ENCODE data around the gene EFS.

The EFS gene

GRCh38 chr14:23359167-23359626 lies 5.8 kb downstream of the EFS start:
- H3K27me3 Mint-ChIP-seq, result peaks cover 19% of the 10 kb centered on the region

GRCh38 chr14:23358553-23359166 lies 6.3 kb downstream of the EFS start:
- Mint-ChIP-seq H3K9me3 (no peaks in the 10 kb centered on the region), H3K4me1 (no peaks in the 10 kb centered on the region), H3K27ac (no peak overlapping the region), H3K4me3 (no peak overlapping the region), H3K27me3 (peaks cover 19% of the 10 kb centered on the region)
- ATAC-seq (peak; percentile 34), DNase-seq (no peak)

More at GRCh38 chr14:23359167-23359626, 5.8 kb downstream of the EFS start:
- H3K27ac Mint-ChIP-seq, result no peak overlapping the region
- peak; percentile 36 for ATAC-seq
- H3K9me3 Mint-ChIP-seq, result no peaks in the 10 kb centered on the region
- DNase-seq, result no peak
- H3K4me3 Mint-ChIP-seq, result no peak overlapping the region
- H3K4me1 Mint-ChIP-seq, result no peaks in the 10 kb centered on the region

- DNase-seq, result no peak
- ATAC-seq, result no peak
- Mint-ChIP-seq H3K9me3 (no peaks in the 10 kb centered on the region), H3K4me1 (no peaks in the 10 kb centered on the region), H3K27ac (no peak overlapping the region), H3K27me3 (peaks cover 19% of the 10 kb centered on the region), H3K4me3 (no peak overlapping the region)
These were observed 6.9 kb downstream of the EFS start for GRCh38 chr14:23358042-23358441.

GRCh38 chr14:23357261-23357660 lies 7.7 kb downstream of the EFS start:
- Mint-ChIP-seq H3K27me3 (peaks cover 19% of the 10 kb centered on the region), H3K9me3 (no peaks in the 10 kb centered on the region), H3K27ac (peak overlapping the region in 1 of 2 donors; percentile 7), H3K4me3 (no peak overlapping the region), H3K4me1 (no peaks in the 10 kb centered on the region)
- DNase-seq (no peak), ATAC-seq (no peak)

GRCh38 chr14:23356662-23357061 lies 8.3 kb downstream of the EFS start:
- H3K27ac Mint-ChIP-seq, result no peak overlapping the region
- DNase-seq (no peak), ATAC-seq (no peak)
- no peaks in the 10 kb centered on the region for H3K4me1 Mint-ChIP-seq
- H3K4me3 Mint-ChIP-seq, result no peak overlapping the region
- peaks cover 19% of the 10 kb centered on the region for H3K27me3 Mint-ChIP-seq
- no peaks in the 10 kb centered on the region for H3K9me3 Mint-ChIP-seq

GRCh38 chr14:23355871-23356435 lies 9.0 kb downstream of the EFS start:
- Mint-ChIP-seq H3K4me3 (no peak overlapping the region), H3K27me3 (peaks cover 25% of the 10 kb centered on the region), H3K4me1 (no peaks in the 10 kb centered on the region), H3K27ac (no peak overlapping the region), H3K9me3 (no peaks in the 10 kb centered on the region)
- DNase-seq (no peak), ATAC-seq (no peak)

- H3K9me3 Mint-ChIP-seq, result no peaks in the 10 kb centered on the region
- H3K27ac Mint-ChIP-seq, result no peak overlapping the region
- no peak overlapping the region for H3K4me3 Mint-ChIP-seq
- no peak for ATAC-seq
- no peaks in the 10 kb centered on the region for H3K4me1 Mint-ChIP-seq
- DNase-seq, result no peak
- peaks cover 32% of the 10 kb centered on the region for H3K27me3 Mint-ChIP-seq
These were observed 10.0 kb downstream of the EFS start for GRCh38 chr14:23354990-23355389.

GRCh38 chr14:23353433-23353780 lies 11.6 kb downstream of the EFS start:
- Mint-ChIP-seq H3K27me3 (peaks cover 32% of the 10 kb centered on the region), H3K4me3 (peak overlapping the region in 1 of 2 donors; percentile 77), H3K9me3 (no peaks in the 10 kb centered on the region), H3K27ac (no peak overlapping the region), H3K4me1 (no peaks in the 10 kb centered on the region)
- no peak for ATAC-seq
- DNase-seq, result no peak

- peak; percentile 52 to 57 for DNase-seq
These were observed 12.2 kb downstream of the EFS start, which contains the start of gene SLC22A17 for GRCh38 chr14:23352506-23353432. SLC22A17 (minus strand) TSS chr14:23352887.

GRCh38 chr14:23351681-23352505 lies 13.1 kb downstream of the EFS start:
- H3K4me3 Mint-ChIP-seq, result peak overlapping the region; percentile 74 to 77
- H3K27me3 Mint-ChIP-seq, result peaks cover 32% of the 10 kb centered on the region
- no peak for DNase-seq
- H3K9me3 Mint-ChIP-seq, result no peaks in the 10 kb centered on the region
- peak; percentile 50 for ATAC-seq
- no peaks in the 10 kb centered on the region for H3K4me1 Mint-ChIP-seq
- H3K27ac Mint-ChIP-seq, result no peak overlapping the region

More at GRCh38 chr14:23352506-23353432, 12.2 kb downstream of the EFS start, which contains the start of gene SLC22A17:
- ATAC-seq, result peak; percentile 92
- Mint-ChIP-seq H3K27ac (no peak within 1 kb of the TSS), H3K4me3 (peak within 1 kb of the TSS; percentile 74 to 77), H3K27me3 (peaks cover 32% of the 10 kb centered on the region), H3K9me3 (no peaks in the 10 kb centered on the region), H3K4me1 (no peaks in the 10 kb centered on the region)

GRCh38 chr14:23349156-23349845 lies 15.7 kb downstream of the EFS start:
- DNase-seq, result no peak
- no peak overlapping the region for H3K4me3 Mint-ChIP-seq
- H3K4me1 Mint-ChIP-seq, result no peaks in the 10 kb centered on the region
- no peaks in the 10 kb centered on the region for H3K9me3 Mint-ChIP-seq
- H3K27ac Mint-ChIP-seq, result peak overlapping the region in 1 of 2 donors; percentile 22
- peaks cover 28% of the 10 kb centered on the region for H3K27me3 Mint-ChIP-seq
- ATAC-seq, result no peak

- Mint-ChIP-seq H3K27me3 (peaks cover 18% of the 10 kb centered on the region), H3K4me3 (no peak overlapping the region)
These were observed 16.7 kb downstream of the EFS start for GRCh38 chr14:23348297-23348655.

GRCh38 chr14:23347406-23348296 lies 17.3 kb downstream of the EFS start:
- Mint-ChIP-seq H3K4me1 (no peaks in the 10 kb centered on the region), H3K27me3 (peaks cover 13% of the 10 kb centered on the region), H3K9me3 (no peaks in the 10 kb centered on the region), H3K27ac (peak overlapping the region in 1 of 2 donors; percentile 62), H3K4me3 (no peak overlapping the region)
- ATAC-seq (no peak), DNase-seq (no peak)

More at GRCh38 chr14:23348297-23348655, 16.7 kb downstream of the EFS start:
- Mint-ChIP-seq H3K9me3 (no peaks in the 10 kb centered on the region), H3K27ac (no peak overlapping the region), H3K4me1 (no peaks in the 10 kb centered on the region)
- DNase-seq (no peak), ATAC-seq (no peak)

All from stimulated activated naive CD8-positive, alpha-beta T cell treated with anti-CD3 and anti-CD28 coated beads, Interleukin-15, amount 100 ng/mL, for 72 hours (primary cell).